Measurements from ENCODE around the gene C16orf96.

DNA sequence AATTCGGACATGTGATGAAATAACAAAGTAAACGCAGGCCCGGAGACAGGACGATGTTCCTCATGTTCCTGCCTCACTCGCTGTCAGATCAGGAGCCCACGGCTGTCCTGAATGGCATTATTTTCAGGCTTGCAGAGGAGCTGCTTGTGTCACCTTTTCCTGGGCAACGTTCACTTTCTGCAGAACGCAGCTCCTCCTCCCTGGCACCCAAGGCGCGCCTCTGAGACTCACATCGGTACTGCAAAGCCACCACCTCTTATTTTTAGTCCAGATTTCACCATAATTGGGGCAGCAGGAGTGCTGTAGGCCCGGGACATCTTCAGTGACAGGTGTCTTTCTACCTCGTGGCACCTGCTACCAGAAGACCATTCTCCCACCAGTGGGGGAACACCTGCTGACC, 8.0 kb upstream of the C16orf96 start:
- TF ChIP-seq, protein P1, sequence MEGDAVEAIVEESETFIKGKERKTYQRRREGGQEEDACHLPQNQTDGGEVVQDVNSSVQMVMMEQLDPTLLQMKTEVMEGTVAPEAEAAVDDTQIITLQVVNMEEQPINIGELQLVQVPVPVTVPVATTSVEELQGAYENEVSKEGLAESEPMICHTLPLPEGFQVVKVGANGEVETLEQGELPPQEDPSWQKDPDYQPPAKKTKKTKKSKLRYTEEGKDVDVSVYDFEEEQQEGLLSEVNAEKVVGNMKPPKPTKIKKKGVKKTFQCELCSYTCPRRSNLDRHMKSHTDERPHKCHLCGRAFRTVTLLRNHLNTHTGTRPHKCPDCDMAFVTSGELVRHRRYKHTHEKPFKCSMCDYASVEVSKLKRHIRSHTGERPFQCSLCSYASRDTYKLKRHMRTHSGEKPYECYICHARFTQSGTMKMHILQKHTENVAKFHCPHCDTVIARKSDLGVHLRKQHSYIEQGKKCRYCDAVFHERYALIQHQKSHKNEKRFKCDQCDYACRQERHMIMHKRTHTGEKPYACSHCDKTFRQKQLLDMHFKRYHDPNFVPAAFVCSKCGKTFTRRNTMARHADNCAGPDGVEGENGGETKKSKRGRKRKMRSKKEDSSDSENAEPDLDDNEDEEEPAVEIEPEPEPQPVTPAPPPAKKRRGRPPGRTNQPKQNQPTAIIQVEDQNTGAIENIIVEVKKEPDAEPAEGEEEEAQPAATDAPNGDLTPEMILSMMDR (IDR thresholded peaks at IDR 0.05) = no peak
- TF ChIP-seq EP300 (IDR thresholded peaks at IDR 0.05) = no peak
